Measurements from ENCODE around the gene SPINDOC.
"Not testable (repeated sequence)": the region's sequence is repeated elsewhere in the genome, so short reads cannot be mapped to it uniquely, and the experiment has no call there.

Gene SPINDOC

GRCh38 chr11:63813035-63813562 is at the start of gene SPINDOC:
TSS of gene SPINDOC (plus strand) at chr11:63813456. CDS start at chr11:63813687, 231 bp downstream.
- in situ Hi-C loops (cut with MboI; ENCODE audit: low sequenced_read_pairs): no loop called here

GRCh38 chr11:63763496-63764339 is 49.5 kb upstream of the SPINDOC start:
- in situ Hi-C loops (cut with MboI; ENCODE audit: low sequenced_read_pairs): no loop called here

- in situ Hi-C loops (cut with MboI; ENCODE audit: low sequenced_read_pairs): no loop called here
Measured at GRCh38 chr11:63764340-63764678, 48.9 kb upstream of the SPINDOC start.

GRCh38 chr11:63764679-63765647 is 48.3 kb upstream of the SPINDOC start:
- in situ Hi-C loops (cut with MboI; ENCODE audit: low sequenced_read_pairs): no loop called here

- in situ Hi-C loops (cut with MboI; ENCODE audit: low sequenced_read_pairs): no loop called here
Measured at GRCh38 chr11:63765688-63766241, 47.5 kb upstream of the SPINDOC start.

GRCh38 chr11:63766531-63767235 is 46.6 kb upstream of the SPINDOC start:
- in situ Hi-C loops (cut with MboI; ENCODE audit: low sequenced_read_pairs): no loop called here

- in situ Hi-C loops (cut with MboI; ENCODE audit: low sequenced_read_pairs): no loop called here
Measured at GRCh38 chr11:63767267-63767564, 46.0 kb upstream of the SPINDOC start.

GRCh38 chr11:63767565-63768236 is 45.6 kb upstream of the SPINDOC start:
- in situ Hi-C loops (cut with MboI; ENCODE audit: low sequenced_read_pairs): no loop called here

- in situ Hi-C loops (cut with MboI; ENCODE audit: low sequenced_read_pairs): no loop called here
Measured at GRCh38 chr11:63768237-63769041, 44.8 kb upstream of the SPINDOC start, which contains the start of gene ZFTA. TSS of gene ZFTA (minus strand) at chr11:63768775. CDS start at chr11:63768622, 153 bp downstream.

GRCh38 chr11:63769042-63769713 is 44.1 kb upstream of the SPINDOC start:
- in situ Hi-C loops (cut with MboI; ENCODE audit: low sequenced_read_pairs): no loop called here

- in situ Hi-C loops (cut with MboI; ENCODE audit: low sequenced_read_pairs): no loop called here
Measured at GRCh38 chr11:63769714-63770455, 43.4 kb upstream of the SPINDOC start.

GRCh38 chr11:63770763-63771162 is 42.5 kb upstream of the SPINDOC start:
- in situ Hi-C loops (cut with MboI; ENCODE audit: low sequenced_read_pairs): no loop called here

GRCh38 chr11:63771741-63772318 is 41.4 kb upstream of the SPINDOC start:
- in situ Hi-C loops (cut with MboI; ENCODE audit: low sequenced_read_pairs): not testable (repeated sequence)

- in situ Hi-C loops (cut with MboI; ENCODE audit: low sequenced_read_pairs): no loop called here
Measured at GRCh38 chr11:63775191-63775590, 38.1 kb upstream of the SPINDOC start.

GRCh38 chr11:63779039-63779438 is 34.2 kb upstream of the SPINDOC start:
- in situ Hi-C loops (cut with MboI; ENCODE audit: low sequenced_read_pairs): no loop called here

- in situ Hi-C loops (cut with MboI; ENCODE audit: low sequenced_read_pairs): no loop called here
Measured at GRCh38 chr11:63782749-63783148, 30.5 kb upstream of the SPINDOC start.

GRCh38 chr11:63783925-63784592 is 29.2 kb upstream of the SPINDOC start:
- in situ Hi-C loops (cut with MboI; ENCODE audit: low sequenced_read_pairs): no loop called here

Data from HL-60/S4 treated with phorbol 12-myristate 13-acetate at 8.2 ng/mL for 4 days and 3 days (cell line).